Right atrium auricular region (tissue), 2 donors: ENCODE results near the gene CASD1. TPM values are rescaled to one million over a fixed set of nuclear protein-coding genes. Genes with fewer than 3 reads are reported as not detected.

ENCODE experiments used
- DNase-seq: peaks from one replicate; pipeline ENCODE4 v3.0.0-alpha.2; 2019; ENCODE audit warnings: low spot score
- H3K27ac ChIP-seq, 2 donors: fragments of 200-600 bp; sonication (generic); 1 replicate in 1 of 2; 2 replicates in 1 of 2; pipeline ENCODE4 v1.5.1; 2016 to 2019
- H3K27me3 ChIP-seq, 2 donors: fragments of 200-600 bp; sonication (generic); one replicate each; pipeline versions ENCODE4 v1.5.1 to v1.6.0; 2017 to 2019
- H3K36me3 ChIP-seq: fragments of 200-600 bp; sonication (generic); one replicate; pipeline ENCODE4 v1.5.1; 2016
- H3K4me1 ChIP-seq, 2 donors: fragments of 200-600 bp; sonication (generic); one replicate each; pipeline versions ENCODE4 v1.5.1 to v1.6.0; 2017 to 2019
- H3K4me3 ChIP-seq, 2 donors: fragments of 200-600 bp; sonication (generic); 1 replicate in 1 of 2; 2 replicates in 1 of 2; pipeline ENCODE4 v1.5.1; 2017 to 2019; ENCODE audit warnings: mild to moderate bottlenecking in 1 of 2, moderate library complexity in 1 of 2
- H3K9me3 ChIP-seq, 2 donors: fragments of 200-600 bp; sonication (generic); one replicate each; pipeline ENCODE4 v1.5.1; 2019
- CTCF ChIP-seq, 2 donors: fragments of 200-600 bp; sonication (generic); IDR thresholded peaks; one replicate each; pipeline ENCODE4 v1.5.1; 2019; ENCODE audit warnings: antibody characterized with exemption in 2 of 2
- total RNA-seq, 2 donors: library from RNA; depleted of rRNA; stranded (reverse); fragments of >200 nt; gene quantifications; one replicate each; pipeline ENCODE4 v1.1.0, GENCODE V29; 2016

CASD1 gene
- total RNA-seq, 2 donors from 2014 or later: 15.6 to 25.5 TPM

GRCh38 chr7:94532676-94533075 is 23.1 kb downstream of the CASD1 start:
- H3K27ac ChIP-seq: no peak overlapping the region
- H3K9me3 ChIP-seq: no peaks in the 10 kb centered on the region
- no peaks in the 10 kb centered on the region for H3K4me1 ChIP-seq
- H3K4me3 ChIP-seq: no peak overlapping the region
- TF ChIP-seq CTCF (IDR thresholded peaks at IDR 0.05): no peak
- no peak for DNase-seq
- no peaks in the 10 kb centered on the region for H3K27me3 ChIP-seq
- peaks cover 31% of the 10 kb centered on the region for H3K36me3 ChIP-seq

GRCh38 chr7:94540428-94540827 is 30.8 kb downstream of the CASD1 start:
- H3K4me3 ChIP-seq: no peak overlapping the region
- DNase-seq: no peak
- no peak overlapping the region for H3K27ac ChIP-seq
- H3K4me1 ChIP-seq: no peaks in the 10 kb centered on the region
- no peaks in the 10 kb centered on the region for H3K9me3 ChIP-seq
- no peak for TF ChIP-seq CTCF (IDR thresholded peaks at IDR 0.05)
- peaks cover 5% of the 10 kb centered on the region for H3K36me3 ChIP-seq
- H3K27me3 ChIP-seq: no peaks in the 10 kb centered on the region

GRCh38 chr7:94547126-94547525 is 37.5 kb downstream of the CASD1 start:
- Histone ChIP-seq H3K4me3 (no peak overlapping the region), H3K36me3 (peaks cover 8% of the 10 kb centered on the region), H3K27ac (no peak overlapping the region), H3K9me3 (no peaks in the 10 kb centered on the region), H3K4me1 (no peaks in the 10 kb centered on the region), H3K27me3 (no peaks in the 10 kb centered on the region)
- no peak for TF ChIP-seq CTCF (IDR thresholded peaks at IDR 0.05)
- no peak for DNase-seq

GRCh38 chr7:94556028-94556427 is 46.4 kb downstream of the CASD1 start:
- Histone ChIP-seq H3K36me3 (peaks cover 20% of the 10 kb centered on the region), H3K4me1 (no peaks in the 10 kb centered on the region), H3K9me3 (no peaks in the 10 kb centered on the region), H3K27me3 (no peaks in the 10 kb centered on the region), H3K27ac (no peak overlapping the region), H3K4me3 (no peak overlapping the region)
- no peak for DNase-seq
- TF ChIP-seq CTCF (IDR thresholded peaks at IDR 0.05): no peak

GRCh38 chr7:94557215-94557614 is 47.6 kb downstream of the CASD1 start:
- Histone ChIP-seq H3K36me3 (peaks cover 11% of the 10 kb centered on the region), H3K27ac (no peak overlapping the region), H3K4me1 (no peaks in the 10 kb centered on the region), H3K27me3 (no peaks in the 10 kb centered on the region), H3K4me3 (no peak overlapping the region), H3K9me3 (no peaks in the 10 kb centered on the region)
- DNase-seq: no peak
- TF ChIP-seq CTCF (IDR thresholded peaks at IDR 0.05): no peak

GRCh38 chr7:94559972-94560371 is 50.4 kb downstream of the CASD1 start:
- H3K36me3 ChIP-seq: peaks cover 3% of the 10 kb centered on the region
- no peaks in the 10 kb centered on the region for H3K4me1 ChIP-seq
- no peak overlapping the region for H3K4me3 ChIP-seq
- DNase-seq: no peak
- no peak for TF ChIP-seq CTCF (IDR thresholded peaks at IDR 0.05)
- no peak overlapping the region for H3K27ac ChIP-seq
- no peaks in the 10 kb centered on the region for H3K27me3 ChIP-seq
- no peaks in the 10 kb centered on the region for H3K9me3 ChIP-seq
